Body of pancreas (tissue), 4 donors: ENCODE results near the gene DOCK4.

Source experiments
- POLR2A ChIP-seq, 3 donors: fragments of 450-650 bp; IDR thresholded peaks; one replicate each; pipeline ENCODE4 v1.6.1; 2016; ENCODE audit warnings: antibody characterized with exemption in 3 of 3, mild to moderate bottlenecking in 2 of 3
- TF ChIP-seq, protein P1 (sequence below), 7 experiments: fragments of 450-650 bp in 4 of 7; fragments of 200-600 bp in 3 of 7; sonication (generic) in 3 of 7; IDR thresholded peaks; one replicate each; pipeline ENCODE4 v1.5.1; 2016 to 2019; ENCODE audit warnings: antibody characterized with exemption in 7 of 7

DNA sequence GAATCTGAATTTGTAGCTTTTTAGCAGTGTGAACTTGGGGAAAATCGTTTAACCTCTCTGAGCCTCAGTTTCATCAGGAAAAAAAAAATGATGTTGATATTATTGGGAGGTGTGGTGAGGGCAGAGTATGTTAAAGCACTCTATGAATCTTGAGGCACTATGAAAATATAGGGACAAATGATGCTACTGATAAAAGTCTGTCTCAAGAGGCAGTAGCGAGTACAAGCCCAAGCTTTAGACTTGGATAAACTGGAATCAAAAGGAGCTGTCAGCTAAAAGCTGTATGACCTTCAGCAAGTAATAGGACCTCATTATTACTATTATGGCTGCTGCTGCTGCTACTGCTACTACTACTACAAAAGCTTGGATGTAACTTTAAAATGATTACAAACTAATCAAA, 8.7 kb upstream of the DOCK4 start:
- TF ChIP-seq POLR2A (IDR thresholded peaks at IDR 0.05), result no peak
- TF ChIP-seq, protein P1, sequence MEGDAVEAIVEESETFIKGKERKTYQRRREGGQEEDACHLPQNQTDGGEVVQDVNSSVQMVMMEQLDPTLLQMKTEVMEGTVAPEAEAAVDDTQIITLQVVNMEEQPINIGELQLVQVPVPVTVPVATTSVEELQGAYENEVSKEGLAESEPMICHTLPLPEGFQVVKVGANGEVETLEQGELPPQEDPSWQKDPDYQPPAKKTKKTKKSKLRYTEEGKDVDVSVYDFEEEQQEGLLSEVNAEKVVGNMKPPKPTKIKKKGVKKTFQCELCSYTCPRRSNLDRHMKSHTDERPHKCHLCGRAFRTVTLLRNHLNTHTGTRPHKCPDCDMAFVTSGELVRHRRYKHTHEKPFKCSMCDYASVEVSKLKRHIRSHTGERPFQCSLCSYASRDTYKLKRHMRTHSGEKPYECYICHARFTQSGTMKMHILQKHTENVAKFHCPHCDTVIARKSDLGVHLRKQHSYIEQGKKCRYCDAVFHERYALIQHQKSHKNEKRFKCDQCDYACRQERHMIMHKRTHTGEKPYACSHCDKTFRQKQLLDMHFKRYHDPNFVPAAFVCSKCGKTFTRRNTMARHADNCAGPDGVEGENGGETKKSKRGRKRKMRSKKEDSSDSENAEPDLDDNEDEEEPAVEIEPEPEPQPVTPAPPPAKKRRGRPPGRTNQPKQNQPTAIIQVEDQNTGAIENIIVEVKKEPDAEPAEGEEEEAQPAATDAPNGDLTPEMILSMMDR (IDR thresholded peaks at IDR 0.05), result no peak
